ENCODE data around the gene ETS1.
A peak's percentile ranks its signal among the peaks of the same experiment; 100 is the strongest.

ETS1 gene

GRCh38 chr11:128535468-128536457 is 51.6 kb downstream of the ETS1 start:
- DNase-seq = no peak

- DNase-seq = no peak
Measured at GRCh38 chr11:128533472-128533871, 53.9 kb downstream of the ETS1 start.

- no peak for DNase-seq
Measured at GRCh38 chr11:128532572-128533091, 54.7 kb downstream of the ETS1 start.

- no peak for DNase-seq
Measured at GRCh38 chr11:128532016-128532571, 55.3 kb downstream of the ETS1 start.

- DNase-seq = no peak
Measured at GRCh38 chr11:128531588-128531987, 55.8 kb downstream of the ETS1 start.

GRCh38 chr11:128530118-128531074 is 57.0 kb downstream of the ETS1 start:
- no peak for DNase-seq

- DNase-seq = no peak
Measured at GRCh38 chr11:128528294-128528693, 59.1 kb downstream of the ETS1 start.

GRCh38 chr11:128527046-128527445 is 60.3 kb downstream of the ETS1 start:
- no peak for DNase-seq

GRCh38 chr11:128525411-128526243 is 61.7 kb downstream of the ETS1 start:
- DNase-seq = no peak

- no peak for DNase-seq
Measured at GRCh38 chr11:128524172-128524571, 63.2 kb downstream of the ETS1 start.

GRCh38 chr11:128523641-128524040 is 63.7 kb downstream of the ETS1 start:
- no peak for DNase-seq

GRCh38 chr11:128522943-128523518 is 64.3 kb downstream of the ETS1 start:
- peak; percentile 40 for DNase-seq

- peak; percentile 95 for DNase-seq
Measured at GRCh38 chr11:128522055-128522942, 65.1 kb downstream of the ETS1 start.

GRCh38 chr11:128521682-128522054 is 65.7 kb downstream of the ETS1 start:
- no peak for DNase-seq

- DNase-seq = no peak
Measured at GRCh38 chr11:128520888-128521681, 66.3 kb downstream of the ETS1 start.

GRCh38 chr11:128520206-128520887 is 67.0 kb downstream of the ETS1 start:
- DNase-seq = peak; percentile 35

GRCh38 chr11:128519338-128519737 is 68.0 kb downstream of the ETS1 start:
- DNase-seq = no peak

- DNase-seq = no peak
Measured at GRCh38 chr11:128518493-128519207, 68.7 kb downstream of the ETS1 start.
